SK-N-MC (cell line): ENCODE data around the gene NEK1.
"Not testable (repeated sequence)": the region's sequence is repeated elsewhere in the genome, so short reads cannot be mapped to it uniquely, and the experiment has no call there.

Source experiments
- EZH2 ChIP-seq: fragments of 200-600 bp; sonication (generic); IDR thresholded peaks from one replicate; pipeline ENCODE4 v1.6.1; 2017; ENCODE audit warnings: antibody characterized with exemption
- FOXP2 ChIP-seq: optimal IDR thresholded peaks from 2 replicates; pipeline ENCODE3; 2011; ENCODE audit warnings: mild to moderate bottlenecking, moderate library complexity; ENCODE audit not compliant: insufficient read depth; ENCODE audit errors: extremely low read length, control extremely low read depth
- POLR2AphosphoS5 ChIP-seq: IDR thresholded peaks from 2 replicates; pipeline ENCODE4 v1.6.1; 2012; ENCODE audit warnings: mild to moderate bottlenecking, low read depth, low read length, borderline replicate concordance

DNA sequence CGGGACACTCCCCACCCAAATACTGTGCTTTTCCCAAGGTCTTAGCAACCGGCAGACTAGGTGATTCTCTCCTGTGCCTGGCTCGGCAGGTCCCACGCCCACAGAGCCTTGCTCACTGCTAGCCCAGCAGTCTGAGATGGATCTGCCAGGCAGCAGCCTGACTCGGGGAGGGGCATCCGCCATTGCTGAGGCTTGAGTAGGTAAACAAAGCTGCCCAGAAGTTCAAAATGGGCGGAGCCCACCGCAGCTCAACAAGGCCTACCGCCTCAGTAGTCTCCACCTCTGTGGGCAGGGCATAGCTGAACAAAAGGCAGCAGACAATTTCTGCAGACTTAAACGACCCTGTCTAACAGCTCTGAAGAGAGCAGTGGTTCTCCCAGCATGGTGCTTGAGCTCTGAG is 163.4 kb downstream of the NEK1 start:
- TF ChIP-seq EZH2, POLR2AphosphoS5, FOXP2: not testable (repeated sequence)
